GM10248 (cell line): ENCODE results near the gene ERGIC3.

Experiments used
- CTCF ChIA-PET: fragments of 300-600 bp; sonication (Branson Sonifier 250); formaldehyde crosslinking; extraction: SDS; loops from one replicate; lab custom pipeline; 2021; ENCODE audit warnings: antibody characterized with exemption; lab: Yijun Ruan, JAX
- POLR2A ChIA-PET: fragments of 350-650 bp; sonication (Branson Sonifier 250); formaldehyde crosslinking; extraction: SDS; loops from one replicate; lab custom pipeline; 2020; ENCODE audit warnings: antibody characterized with exemption; lab: Yijun Ruan, JAX
- DNase-seq: peaks from one replicate; pipeline ENCODE4 v3.0.0; 2012; ENCODE audit errors: extremely low spot score
- TF ChIP-seq, protein P1 (sequence below): IDR thresholded peaks from 2 replicates; pipeline ENCODE4 v1.5.1; 2012; ENCODE audit warnings: mild to moderate bottlenecking, low read depth; ENCODE audit errors: extremely low read depth, missing control alignments, control extremely low read depth

ERGIC3 gene

DNA sequence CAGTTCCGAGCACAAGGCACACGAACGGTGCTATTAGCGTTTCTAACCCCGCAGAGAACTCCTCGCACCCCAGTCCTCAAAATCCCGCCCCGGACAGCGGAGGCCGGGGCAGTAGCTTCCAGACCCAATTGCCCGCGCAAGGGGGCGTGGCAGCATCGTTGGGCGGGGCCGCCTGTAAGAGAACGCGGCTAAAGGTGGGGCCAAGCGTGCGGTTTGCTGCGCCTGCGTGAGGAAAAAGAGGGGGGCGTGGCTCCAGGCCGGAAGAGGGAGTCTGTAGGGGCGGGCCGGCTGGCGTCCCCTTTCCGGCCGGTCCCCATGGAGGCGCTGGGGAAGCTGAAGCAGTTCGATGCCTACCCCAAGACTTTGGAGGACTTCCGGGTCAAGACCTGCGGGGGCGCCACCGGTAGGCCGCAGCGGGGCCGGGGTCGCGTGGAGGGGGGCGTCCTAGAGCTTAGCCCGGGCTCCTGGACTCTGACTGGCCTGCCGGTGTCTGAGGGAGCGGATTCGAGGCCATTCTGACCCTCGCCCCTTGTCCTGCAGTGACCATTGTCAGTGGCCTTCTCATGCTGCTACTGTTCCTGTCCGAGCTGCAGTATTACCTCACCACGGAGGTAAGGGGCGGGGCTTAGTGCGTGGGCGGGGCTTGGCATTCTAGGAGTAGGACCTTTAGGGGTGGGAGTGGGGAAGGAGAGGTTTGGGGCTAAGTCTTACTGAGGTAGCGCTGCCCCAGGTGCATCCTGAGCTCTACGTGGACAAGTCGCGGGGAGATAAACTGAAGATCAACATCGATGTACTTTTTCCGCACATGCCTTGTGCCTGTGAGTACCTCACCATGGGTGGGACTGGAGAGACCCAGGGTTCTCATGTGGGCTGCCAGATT, at the start of gene ERGIC3:
Gene ERGIC3, plus strand, starts transcription at position 296 of the 880 bp plus-strand sequence. Its CDS starts 20 bp downstream, at position 316.
- TF ChIP-seq, protein P1, sequence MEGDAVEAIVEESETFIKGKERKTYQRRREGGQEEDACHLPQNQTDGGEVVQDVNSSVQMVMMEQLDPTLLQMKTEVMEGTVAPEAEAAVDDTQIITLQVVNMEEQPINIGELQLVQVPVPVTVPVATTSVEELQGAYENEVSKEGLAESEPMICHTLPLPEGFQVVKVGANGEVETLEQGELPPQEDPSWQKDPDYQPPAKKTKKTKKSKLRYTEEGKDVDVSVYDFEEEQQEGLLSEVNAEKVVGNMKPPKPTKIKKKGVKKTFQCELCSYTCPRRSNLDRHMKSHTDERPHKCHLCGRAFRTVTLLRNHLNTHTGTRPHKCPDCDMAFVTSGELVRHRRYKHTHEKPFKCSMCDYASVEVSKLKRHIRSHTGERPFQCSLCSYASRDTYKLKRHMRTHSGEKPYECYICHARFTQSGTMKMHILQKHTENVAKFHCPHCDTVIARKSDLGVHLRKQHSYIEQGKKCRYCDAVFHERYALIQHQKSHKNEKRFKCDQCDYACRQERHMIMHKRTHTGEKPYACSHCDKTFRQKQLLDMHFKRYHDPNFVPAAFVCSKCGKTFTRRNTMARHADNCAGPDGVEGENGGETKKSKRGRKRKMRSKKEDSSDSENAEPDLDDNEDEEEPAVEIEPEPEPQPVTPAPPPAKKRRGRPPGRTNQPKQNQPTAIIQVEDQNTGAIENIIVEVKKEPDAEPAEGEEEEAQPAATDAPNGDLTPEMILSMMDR: no peak
- DNase-seq: peak; percentile 97
- ChIA-PET POLR2A (interaction anchor here (0.5 kb wide), 1 partner anchor 104 kb away, joined by 3 read pairs; no protein-coding TSS in a partner anchor), CTCF (interaction anchor here (0.8 to 2.4 kb wide), 8 partner anchors 9 to 447 kb away, joined by 3 to 9 read pairs (median 4); partner anchors contain the start of gene SCAND1)

DNA sequence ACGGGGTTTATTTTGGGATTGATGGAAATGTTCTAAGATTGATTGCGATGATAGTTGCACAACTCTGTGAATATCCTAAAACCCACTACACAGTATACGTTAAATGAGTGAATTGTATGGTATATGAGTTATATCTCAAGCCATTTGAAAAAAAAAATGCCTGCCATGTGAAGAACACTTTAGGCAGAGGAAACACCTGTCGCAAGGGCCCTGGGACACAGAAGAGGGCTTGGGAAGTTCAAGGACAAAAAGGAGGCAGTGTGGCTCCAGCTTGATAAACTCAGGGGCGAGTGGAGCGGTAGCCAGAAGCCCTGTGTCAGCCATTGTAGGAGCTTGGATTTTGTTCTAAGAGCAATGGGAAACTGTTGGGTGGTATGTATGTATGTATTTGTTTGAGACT, 49.5 kb upstream of the ERGIC3 start:
- ChIA-PET POLR2A (no interaction called here), CTCF (interaction anchor here (1.1 to 3.3 kb wide), 6 partner anchors 12 to 112 kb away, joined by 3 to 15 read pairs (median 6); no protein-coding TSS in a partner anchor)
- DNase-seq: no peak
- TF ChIP-seq, protein P1: no peak

GRCh38 chr20:35496481-35496880, 45.4 kb upstream of the ERGIC3 start:
- TF ChIP-seq, protein P1: no peak
- no peak for DNase-seq
- CTCF ChIA-PET: interaction anchor here (1.2 to 3.1 kb wide), 5 partner anchors 8 to 123 kb away, joined by 3 to 9 read pairs (median 4); no protein-coding TSS in a partner anchor
- POLR2A ChIA-PET: no interaction called here

- DNase-seq: no peak
- TF ChIP-seq, protein P1: no peak
- ChIA-PET CTCF (interaction anchor here (1.2 to 3.1 kb wide), 2 partner anchors 34 to 123 kb away, joined by 3 to 9 read pairs; no protein-coding TSS in a partner anchor), POLR2A (no interaction called here)
These were observed 44.6 kb upstream of the ERGIC3 start for GRCh38 chr20:35497320-35497719.

- POLR2A ChIA-PET: interaction anchor here (0.6 kb wide), 1 partner anchor 221 kb away, joined by 3 read pairs; no protein-coding TSS in a partner anchor
- CTCF ChIA-PET: interaction anchor here (0.9 to 2.7 kb wide), 2 partner anchors 13 to 35 kb away, joined by 3 to 11 read pairs; no protein-coding TSS in a partner anchor
- no peak for DNase-seq
- TF ChIP-seq, protein P1: no peak
These were observed 44.1 kb upstream of the ERGIC3 start for GRCh38 chr20:35497780-35498189.

DNA sequence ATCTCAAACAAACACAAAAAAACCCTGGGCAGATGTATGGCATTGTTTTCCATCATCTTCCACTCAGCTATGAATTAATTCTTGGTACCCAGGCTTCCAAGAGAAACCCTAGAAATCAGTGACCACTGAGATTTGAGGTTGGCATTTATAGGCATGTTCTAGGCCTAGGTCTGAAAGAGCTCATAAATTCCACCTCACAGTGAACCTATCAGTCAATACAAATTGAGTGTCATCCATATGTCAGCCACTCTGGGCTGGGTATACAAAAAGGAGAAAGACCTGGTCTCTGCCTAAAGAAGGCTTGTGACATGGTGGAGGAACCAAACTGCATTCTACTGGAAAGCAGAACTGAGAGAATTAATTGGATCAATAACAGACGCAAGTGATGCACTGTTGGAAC, 42.6 kb upstream of the ERGIC3 start:
- CTCF ChIA-PET: interaction anchor here (1.4 to 2.7 kb wide), 2 partner anchors 12 to 15 kb away, joined by 4 to 11 read pairs; no protein-coding TSS in a partner anchor
- TF ChIP-seq, protein P1: no peak
- POLR2A ChIA-PET: interaction anchor here (1.0 kb wide), 1 partner anchor 45 kb away, joined by 3 read pairs; no protein-coding TSS in a partner anchor
- no peak for DNase-seq
